Measurements from ENCODE around the gene SNRPA. TPM values are rescaled to one million over a fixed set of nuclear protein-coding genes. Genes with fewer than 3 reads are reported as not detected.

SNRPA gene
- polyA plus RNA-seq, 1 of the 3 experiments (the other 2 are of a cell fraction): 121 TPM

GRCh38 chr19:40707615-40708014 lies 43.4 kb upstream of the SNRPA start (continued):
- TF ChIP-seq SIN3A (IDR thresholded peaks at IDR 0.05; ENCODE audit: borderline replicate concordance, low read depth, low read length) (no peak), USF1 (IDR thresholded peaks at IDR 0.05; ENCODE audit: borderline replicate concordance, low read depth) (no peak), MXI1 (IDR thresholded peaks at IDR 0.05; ENCODE audit: low read depth, low read length) (no peak), POLR2AphosphoS5 (IDR thresholded peaks at IDR 0.05; ENCODE audit: low read depth, low read length) (no peak), JUND (IDR thresholded peaks at IDR 0.05) (no peak), SMC3 (IDR thresholded peaks at IDR 0.05; ENCODE audit: low read depth, low read length) (no peak), FOXJ3 (CRISPR knock-in tag; IDR thresholded peaks at IDR 0.05) (no peak)

DNA sequence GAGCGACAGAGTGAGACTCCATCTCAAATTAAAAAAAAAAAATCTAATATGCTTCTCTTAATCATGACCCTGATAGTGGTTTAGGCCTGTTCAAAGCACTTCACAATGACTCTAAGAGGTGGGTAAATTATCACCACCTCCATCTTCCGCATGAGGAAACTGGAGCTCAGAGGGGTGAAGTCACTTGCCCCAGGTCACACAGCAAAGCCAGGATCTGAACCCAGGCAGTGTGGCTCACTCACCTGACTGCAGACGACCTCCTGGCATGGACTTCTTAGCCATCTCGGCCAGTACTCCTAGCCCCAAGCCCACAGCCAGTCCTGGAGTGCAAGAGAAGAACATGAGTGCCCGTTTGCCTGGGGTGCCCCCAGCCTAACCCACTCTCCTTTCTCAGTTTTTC lies 41.2 kb upstream of the SNRPA start:
- no peaks in the 10 kb centered on the region for H4K20me1 ChIP-seq (ENCODE audit: insufficient read depth)
- CTCF ChIA-PET: no interaction called here
- no peak overlapping the region for H3K9ac ChIP-seq

More for the DNA sequence above, 41.2 kb upstream of the SNRPA start:
- no peak overlapping the region for H3K27ac ChIP-seq (ENCODE audit: low read depth in 2 of 2, low read length in 1 of 2)
- no peaks in the 10 kb centered on the region for H3F3A ChIP-seq (replicated peaks; ENCODE audit: insufficient read depth)
- no peaks in the 10 kb centered on the region for H3K9me2 ChIP-seq
- WGBS (ENCODE audit: low lambda C conversion rate): 95% methylated on average over 4 of the region's 5 CpGs
- DNase-seq: no peak
- no peak overlapping the region for H2AFZ ChIP-seq (ENCODE audit: low read depth)
- peaks cover 0 to 6% of the 10 kb centered on the region in 2 experiments; a peak in 1 of 4 replicates for H3K4me1 ChIP-seq (ENCODE audit: control insufficient read depth in 1 of 2, insufficient read depth in 2 of 2, low read depth in 1 of 2, low read length in 1 of 2)
- H3K27me3 ChIP-seq (ENCODE audit: insufficient read depth): no peaks in the 10 kb centered on the region
- no peak overlapping the region for H3K4me2 ChIP-seq
- H3K4me3 ChIP-seq (ENCODE audit: low read depth in 2 of 2, low read length in 1 of 2): no peak overlapping the region
- peaks cover 6 to 46% of the 10 kb centered on the region in 2 experiments for H3K36me3 ChIP-seq (replicated peaks in 1 of 2; ENCODE audit: control insufficient read depth in 1 of 2, insufficient read depth in 2 of 2, low read length in 1 of 2)
- no peak for TF ChIP-seq CHD2 (IDR thresholded peaks at IDR 0.05; ENCODE audit: low read length, partially characterized antibody)
- TF ChIP-seq, protein P1, sequence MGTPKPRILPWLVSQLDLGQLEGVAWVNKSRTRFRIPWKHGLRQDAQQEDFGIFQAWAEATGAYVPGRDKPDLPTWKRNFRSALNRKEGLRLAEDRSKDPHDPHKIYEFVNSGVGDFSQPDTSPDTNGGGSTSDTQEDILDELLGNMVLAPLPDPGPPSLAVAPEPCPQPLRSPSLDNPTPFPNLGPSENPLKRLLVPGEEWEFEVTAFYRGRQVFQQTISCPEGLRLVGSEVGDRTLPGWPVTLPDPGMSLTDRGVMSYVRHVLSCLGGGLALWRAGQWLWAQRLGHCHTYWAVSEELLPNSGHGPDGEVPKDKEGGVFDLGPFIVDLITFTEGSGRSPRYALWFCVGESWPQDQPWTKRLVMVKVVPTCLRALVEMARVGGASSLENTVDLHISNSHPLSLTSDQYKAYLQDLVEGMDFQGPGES (IDR thresholded peaks at IDR 0.05; ENCODE audit: low read depth, low read length): no peak
- TF ChIP-seq FOXJ3 (CRISPR knock-in tag; IDR thresholded peaks at IDR 0.05): no peak
- no peak for TF ChIP-seq NRF1 (IDR thresholded peaks at IDR 0.05; ENCODE audit: low read depth, low read length)
- no peak for TF ChIP-seq EZH2phosphoT487 (IDR thresholded peaks at IDR 0.05; ENCODE audit: borderline replicate concordance, low read depth)
- TF ChIP-seq, protein P2, sequence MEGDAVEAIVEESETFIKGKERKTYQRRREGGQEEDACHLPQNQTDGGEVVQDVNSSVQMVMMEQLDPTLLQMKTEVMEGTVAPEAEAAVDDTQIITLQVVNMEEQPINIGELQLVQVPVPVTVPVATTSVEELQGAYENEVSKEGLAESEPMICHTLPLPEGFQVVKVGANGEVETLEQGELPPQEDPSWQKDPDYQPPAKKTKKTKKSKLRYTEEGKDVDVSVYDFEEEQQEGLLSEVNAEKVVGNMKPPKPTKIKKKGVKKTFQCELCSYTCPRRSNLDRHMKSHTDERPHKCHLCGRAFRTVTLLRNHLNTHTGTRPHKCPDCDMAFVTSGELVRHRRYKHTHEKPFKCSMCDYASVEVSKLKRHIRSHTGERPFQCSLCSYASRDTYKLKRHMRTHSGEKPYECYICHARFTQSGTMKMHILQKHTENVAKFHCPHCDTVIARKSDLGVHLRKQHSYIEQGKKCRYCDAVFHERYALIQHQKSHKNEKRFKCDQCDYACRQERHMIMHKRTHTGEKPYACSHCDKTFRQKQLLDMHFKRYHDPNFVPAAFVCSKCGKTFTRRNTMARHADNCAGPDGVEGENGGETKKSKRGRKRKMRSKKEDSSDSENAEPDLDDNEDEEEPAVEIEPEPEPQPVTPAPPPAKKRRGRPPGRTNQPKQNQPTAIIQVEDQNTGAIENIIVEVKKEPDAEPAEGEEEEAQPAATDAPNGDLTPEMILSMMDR (IDR thresholded peaks at IDR 0.05): no peak
- no peak for TF ChIP-seq FOXM1 (IDR thresholded peaks at IDR 0.05; ENCODE audit: low read depth)
- TF ChIP-seq REST (IDR thresholded peaks at IDR 0.05; ENCODE audit: low read depth, low read length): no peak
- TF ChIP-seq EP300 (IDR thresholded peaks at IDR 0.05; ENCODE audit: borderline replicate concordance in 1 of 2, low read depth in 1 of 2, low read length in 1 of 2): no peak
- H3K79me2 ChIP-seq (ENCODE audit: insufficient read depth): peaks cover 15% of the 10 kb centered on the region
- POLR2A ChIA-PET: no interaction called here
- H3K9me3 ChIP-seq: no peaks in the 10 kb centered on the region
